Stimulated activated naive CD4-positive, alpha-beta T cell (primary cell): Measurements from ENCODE around the gene NNAT.
A peak's percentile ranks its signal among the peaks of the same experiment; 100 is the strongest.
"Not testable (repeated sequence)": the region's sequence is repeated elsewhere in the genome, so short reads cannot be mapped to it uniquely, and the experiment has no call there.

Experiments used
- DNase-seq, 6 experiments: peaks; one replicate each; lab custom pipeline; 2025; lab: John Stamatoyannopoulos, UW

The NNAT gene

DNA sequence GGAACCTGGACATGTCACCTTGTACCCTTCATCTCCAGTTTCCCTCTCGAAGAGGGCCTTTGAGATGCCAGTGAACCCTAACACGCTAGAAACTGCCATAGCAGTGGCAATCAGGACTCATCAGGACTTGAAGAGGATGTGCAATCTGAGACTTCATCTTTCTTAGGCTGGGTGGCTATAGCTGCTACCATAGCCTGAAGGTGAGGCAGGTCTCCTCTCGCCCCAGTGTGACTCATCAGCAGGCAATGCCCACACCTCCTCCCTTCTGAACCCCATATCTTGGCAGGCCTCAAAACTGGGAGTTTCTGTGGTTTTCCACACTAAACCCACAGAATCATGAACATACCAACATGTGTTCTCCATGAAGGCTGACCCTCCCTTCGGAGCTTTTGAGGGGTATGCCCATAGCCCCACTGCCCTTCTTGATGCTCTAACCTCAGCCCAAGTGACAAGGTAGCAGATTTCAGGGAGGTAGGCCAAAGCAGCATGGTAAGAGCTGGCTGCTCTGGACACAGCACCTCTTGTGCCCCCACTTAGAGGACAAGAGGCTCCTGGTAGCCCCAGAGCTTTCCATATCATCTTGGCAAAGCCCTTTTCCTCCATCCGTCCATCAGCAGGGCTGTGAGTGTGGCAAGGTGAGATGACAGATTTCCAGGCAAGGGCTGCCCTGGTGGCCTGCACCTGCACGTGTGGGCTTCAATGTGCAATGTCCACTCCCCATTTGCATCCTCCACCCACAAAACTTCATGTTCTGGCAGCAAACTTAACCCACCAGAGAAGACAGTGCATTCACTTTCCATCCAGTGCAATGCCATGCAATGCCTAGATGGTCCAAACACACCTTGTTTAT is 4.0 kb downstream of the NNAT start:
- DNase-seq, result no peak

DNA sequence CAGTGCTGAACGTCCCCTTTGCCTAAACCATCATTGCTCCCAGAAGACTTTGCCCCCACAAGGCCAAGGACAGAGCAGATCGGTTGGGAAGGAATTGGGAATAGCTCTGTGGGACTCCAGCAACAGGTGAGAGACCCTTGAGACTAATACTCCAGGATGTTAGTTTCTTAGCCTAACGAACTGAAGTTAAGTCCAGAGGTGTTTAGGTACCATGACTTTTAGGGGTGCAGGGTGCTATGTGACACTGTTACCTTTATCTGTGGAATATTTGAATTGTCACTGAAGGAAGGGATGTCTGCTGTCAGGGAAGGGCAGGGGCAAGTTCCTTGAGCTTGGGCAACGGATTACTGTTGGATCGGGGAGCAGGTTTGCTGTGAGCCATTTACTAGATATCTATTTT is 4.8 kb downstream of the NNAT start:
- no peak for DNase-seq

- DNase-seq, result peak in 2 of 6 experiments; percentile 12 to 23
Measured at GRCh38 chr20:37526238-37526838, 5.3 kb downstream of the NNAT start.

GRCh38 chr20:37526839-37527637 is 6.0 kb downstream of the NNAT start:
- DNase-seq, result no peak

DNA sequence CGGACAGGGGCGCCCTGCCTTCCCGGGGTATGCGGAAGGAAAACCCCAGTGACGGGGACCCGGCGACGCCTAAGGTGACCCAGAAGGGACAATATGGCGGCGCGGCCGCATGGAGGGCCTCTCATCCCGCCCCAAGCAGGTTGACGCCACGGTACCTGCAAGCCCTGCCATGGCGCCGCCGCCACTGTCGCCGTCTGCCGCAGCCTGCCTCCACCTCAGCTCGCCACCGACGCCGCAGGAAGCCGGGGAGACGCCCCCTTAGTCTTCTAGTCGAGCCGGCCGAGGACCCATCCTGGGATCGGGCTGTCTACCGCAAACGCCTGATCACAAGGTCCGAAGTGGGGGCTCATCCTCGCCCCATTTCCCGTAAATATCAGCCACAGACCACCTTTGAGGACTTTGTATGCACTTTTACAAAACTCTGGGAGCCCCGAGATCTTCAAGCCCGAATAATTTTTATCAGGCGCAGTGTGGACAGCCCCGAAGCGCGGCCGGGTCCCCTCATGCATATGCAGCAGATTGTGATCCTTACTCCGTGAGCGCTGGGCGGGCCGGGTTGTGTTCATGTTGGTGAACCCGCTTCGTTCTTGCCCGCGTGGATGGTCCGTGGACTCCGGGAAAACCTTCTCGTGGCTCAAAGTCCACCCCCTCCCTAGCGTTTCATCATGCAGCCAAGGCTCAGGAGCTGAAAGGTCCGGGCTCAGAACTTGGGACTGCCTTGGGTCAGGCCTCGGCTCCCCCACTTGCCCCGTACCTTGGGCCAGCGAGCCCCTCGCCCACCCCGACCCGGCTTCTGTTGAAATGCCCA is 6.8 kb downstream of the NNAT start, which contains the start of gene BLCAP:
TSS of gene BLCAP (minus strand) at position 239 of the 808 bp plus-strand sequence. CDS start 8,702 bp downstream, outside the sequence.
- DNase-seq, result peak; percentile 90 to 99 (median 92)

GRCh38 chr20:37528446-37529213 is 7.6 kb downstream of the NNAT start:
- DNase-seq, result no peak

DNA sequence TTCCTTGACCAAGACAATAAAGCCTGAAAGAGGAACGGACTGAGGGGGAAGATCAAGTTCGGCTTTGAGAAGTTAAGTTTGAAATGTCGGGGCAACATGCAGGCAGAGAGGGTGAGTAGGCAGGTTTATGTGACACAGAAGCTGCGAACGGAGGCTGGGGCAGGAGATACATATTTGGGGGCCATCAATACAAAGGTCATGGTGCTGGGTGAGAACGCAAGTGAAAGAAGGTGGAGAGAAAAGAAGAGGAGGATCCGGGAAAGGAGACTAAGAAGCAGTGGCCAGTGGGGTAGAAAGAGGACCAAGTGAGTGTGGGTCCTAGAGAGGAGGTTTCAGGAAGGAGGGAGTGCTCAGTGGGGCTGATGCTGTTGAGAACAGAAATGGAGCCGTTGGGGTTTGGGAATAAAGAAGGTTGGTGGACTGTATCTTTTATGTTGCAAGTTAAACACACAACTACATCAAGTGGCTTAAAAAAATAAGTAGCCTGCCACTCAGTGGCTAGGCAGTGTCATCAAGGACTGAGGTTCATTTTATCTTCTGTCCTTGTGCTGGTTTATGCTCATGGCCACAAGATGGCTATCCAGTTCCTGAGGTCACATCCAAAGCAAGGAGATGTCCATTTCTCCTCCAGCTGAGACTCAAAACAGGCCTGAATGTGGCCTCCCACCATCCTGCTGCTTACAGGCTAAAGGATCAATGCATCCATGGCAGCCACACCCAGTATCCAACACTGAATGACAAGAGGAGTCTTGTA is 8.3 kb downstream of the NNAT start:
- no peak for DNase-seq

GRCh38 chr20:37529968-37530600 is 9.0 kb downstream of the NNAT start:
- no peak for DNase-seq

- DNase-seq, result no peak
Measured at GRCh38 chr20:37530696-37531095, 9.6 kb downstream of the NNAT start.

GRCh38 chr20:37531856-37532255 is 10.8 kb downstream of the NNAT start:
- no peak for DNase-seq

DNA sequence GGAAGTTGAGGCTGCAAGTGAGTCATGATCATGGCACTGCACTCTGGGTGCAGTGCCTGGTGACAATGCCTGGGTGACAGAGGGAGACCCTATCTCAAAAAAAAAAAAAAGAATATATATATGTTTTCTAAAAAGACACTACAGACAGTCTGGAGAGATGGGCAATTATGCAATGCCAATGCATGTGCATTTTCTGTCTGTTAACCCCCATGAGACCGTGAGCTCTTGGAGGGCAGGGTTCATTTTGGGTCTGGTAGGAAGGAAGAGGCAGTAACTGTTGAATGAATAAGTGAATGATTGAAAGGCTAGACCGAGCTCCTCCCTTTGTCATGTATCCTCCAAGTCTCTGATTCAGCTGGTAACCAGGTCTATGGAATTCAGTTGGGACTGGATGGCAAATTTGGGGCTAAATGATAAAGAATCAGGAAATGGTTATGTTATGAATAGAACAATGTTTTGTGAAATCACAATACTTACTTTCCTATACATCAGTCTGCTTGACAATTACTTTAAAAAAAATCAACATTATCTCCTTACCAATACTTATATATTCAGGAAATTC is 12.2 kb downstream of the NNAT start:
- DNase-seq, result no peak

DNA sequence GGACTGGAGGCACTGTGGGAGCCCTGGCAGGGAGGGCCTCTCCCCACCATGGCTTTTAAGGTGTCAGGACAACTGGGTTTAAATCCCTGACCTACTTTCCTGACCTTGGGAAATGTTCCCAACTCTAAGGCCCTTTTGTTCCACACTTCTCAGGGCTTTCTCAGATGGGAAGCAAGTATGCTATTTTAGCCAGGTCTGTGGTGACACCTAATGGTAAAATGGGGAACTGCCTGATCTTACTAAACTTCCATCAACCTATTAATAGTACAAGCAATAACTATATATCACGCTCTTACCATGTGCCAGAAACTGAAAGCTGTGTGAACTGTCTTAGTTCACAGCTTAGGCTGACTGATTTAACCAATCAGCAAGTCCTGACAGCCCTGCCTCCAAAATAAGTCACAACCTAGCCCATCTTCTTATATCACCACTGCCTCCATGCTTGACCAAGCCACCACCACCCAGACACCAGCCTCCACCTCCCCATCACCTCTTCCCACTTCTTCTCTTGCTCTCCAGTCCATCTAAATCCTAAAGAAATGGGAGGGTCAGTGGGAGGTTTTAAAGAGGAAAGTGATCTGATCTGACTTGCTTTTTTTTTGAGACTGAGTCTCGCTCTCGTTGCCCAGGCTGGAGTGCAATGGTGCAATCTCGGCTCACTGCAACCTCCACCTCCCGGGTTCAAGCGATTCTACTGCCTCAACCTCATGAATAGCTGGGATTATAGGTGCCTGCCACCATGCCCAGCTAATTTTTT is 13.5 kb downstream of the NNAT start:
- DNase-seq, result peak in 5 of 6 experiments; percentile 5 to 68 (median 22)

DNA sequence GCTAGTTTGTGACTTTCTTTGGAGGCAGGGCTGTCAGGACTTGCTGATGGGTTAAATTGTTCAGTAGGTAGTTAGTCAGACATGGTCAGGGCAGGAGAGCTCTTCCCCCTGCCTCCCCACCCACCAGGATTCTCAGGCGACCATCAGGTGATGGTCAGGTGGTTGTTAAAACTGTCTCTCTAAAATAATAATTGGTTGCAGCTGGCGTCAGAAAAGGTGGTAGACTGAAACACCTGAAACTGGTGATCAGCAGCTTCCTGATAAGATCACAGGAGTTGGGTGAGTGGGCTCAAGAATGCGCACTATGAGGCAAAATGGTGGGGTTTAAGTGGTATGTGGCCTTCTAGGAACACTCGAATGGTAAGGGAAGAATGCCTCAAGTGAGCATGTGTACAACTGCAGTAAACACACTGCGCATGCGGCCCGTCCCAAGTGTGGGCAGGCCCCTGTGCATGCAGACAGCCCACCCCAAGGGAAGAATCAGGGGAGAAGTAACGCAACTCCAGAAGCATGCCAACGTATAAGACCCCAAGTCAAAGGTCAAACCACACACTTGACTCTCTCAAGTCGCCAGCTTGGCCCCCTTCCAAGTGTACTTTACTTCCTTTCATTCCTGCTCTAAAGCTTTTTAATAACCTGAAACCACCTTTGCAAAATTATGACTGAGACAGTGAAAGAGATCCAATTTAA is 14.5 kb downstream of the NNAT start:
- DNase-seq, result no peak

DNA sequence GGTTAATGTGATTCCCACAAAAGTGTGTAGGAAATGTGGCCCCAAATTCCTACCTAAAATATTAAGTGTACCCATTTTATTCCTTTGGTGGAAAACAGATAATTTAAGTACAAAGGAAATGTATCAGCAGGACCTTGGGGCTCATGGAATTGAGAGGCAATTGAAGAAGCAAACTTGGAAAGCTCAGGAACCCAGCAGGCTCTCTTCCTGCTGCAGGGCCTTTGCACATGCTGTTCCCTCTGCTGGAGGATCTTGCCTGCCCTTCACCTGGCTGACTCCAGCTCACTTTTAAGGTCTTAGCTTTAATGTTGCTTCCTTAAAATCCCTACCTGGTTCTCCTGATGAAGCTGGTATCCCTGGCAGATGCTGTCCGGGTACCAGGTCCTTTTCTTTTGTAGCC is 16.5 kb downstream of the NNAT start:
- DNase-seq, result no peak

DNA sequence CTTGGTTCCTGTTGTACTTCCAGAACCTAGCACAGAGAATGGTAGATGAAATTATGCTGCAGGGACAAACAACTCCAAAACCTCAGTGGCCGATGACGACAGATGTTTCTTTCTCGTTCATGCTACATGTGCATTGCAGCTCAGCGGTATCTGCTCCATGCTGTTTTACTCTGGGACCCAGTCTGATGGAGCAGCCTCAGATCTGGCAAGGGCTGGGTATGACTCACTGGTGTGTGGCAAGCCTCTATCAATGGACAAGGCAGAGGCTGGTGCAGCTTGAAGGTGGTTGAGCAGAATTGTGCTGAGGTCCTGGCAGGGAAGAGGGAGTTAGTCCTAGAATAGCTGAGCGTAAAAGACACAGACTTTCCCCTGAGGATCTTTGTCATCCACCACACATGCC is 17.0 kb downstream of the NNAT start:
- DNase-seq, result no peak

- no peak for DNase-seq
Measured at GRCh38 chr20:37539424-37539823, 18.4 kb downstream of the NNAT start.

GRCh38 chr20:37540001-37540400 is 19.0 kb downstream of the NNAT start:
- no peak for DNase-seq

GRCh38 chr20:37540838-37541237 is 19.8 kb downstream of the NNAT start:
- not testable (repeated sequence) for DNase-seq
